H1 (cell line): ENCODE measurements around the gene PEX14. TPM values are rescaled to one million over a fixed set of nuclear protein-coding genes. Genes with fewer than 3 reads are reported as not detected.

ENCODE experiments used
- CTCF ChIA-PET: fragments of 300-600 bp; sonication (Branson Sonifier 250); formaldehyde crosslinking; loops from one replicate; lab custom pipeline; 2021; ENCODE audit not compliant: partially characterized antibody; lab: Charles Lee
- POLR2A ChIA-PET: fragments of 300-600 bp; sonication (Branson Sonifier 250); formaldehyde crosslinking; loops from one replicate; lab custom pipeline; 2021; ENCODE audit warnings: inconsistent platforms; ENCODE audit not compliant: partially characterized antibody; lab: Charles Lee
- DNase-seq, 2 experiments: peaks; one replicate each; pipeline versions ENCODE4 v3.0.0 to v3.0.0-alpha.2; 2010 to 2022; ENCODE audit warnings: low spot score in 2 of 2, low read depth in 1 of 2, mixed read lengths in 1 of 2
- FAIRE-seq: peaks from 2 replicates; lab custom pipeline; 2011; peaks lifted over from hg19 to GRCh38; lab: Jason Lieb, UNC
- H2AFZ ChIP-seq: 2 replicates; pipeline ENCODE4 v1.8.1; 2012; ENCODE audit warnings: low read length, inconsistent platforms
- H2AK5ac ChIP-seq: 2 replicates; pipeline ENCODE4 v1.6.1; 2013; ENCODE audit warnings: low read depth, low read length
- H2BK120ac ChIP-seq: replicated peaks from 2 replicates; pipeline ENCODE3; 2013; ENCODE audit warnings: low read depth, low read length, inconsistent platforms
- H2BK12ac ChIP-seq: 2 replicates; pipeline ENCODE4 v1.6.1; 2013; ENCODE audit warnings: low read depth, low read length
- H2BK15ac ChIP-seq: 2 replicates; pipeline ENCODE4 v1.6.1; 2013; ENCODE audit warnings: low read length
- H2BK20ac ChIP-seq: 2 replicates; pipeline ENCODE4 v1.6.1; 2013; ENCODE audit warnings: low read length
- H2BK5ac ChIP-seq: 2 replicates; pipeline ENCODE4 v1.6.1; 2013; ENCODE audit warnings: low read depth, low read length
- H3K14ac ChIP-seq: 2 replicates; pipeline ENCODE4 v1.6.1; 2013; ENCODE audit warnings: inconsistent platforms; ENCODE audit not compliant: insufficient read length
- H3K18ac ChIP-seq: 2 replicates; pipeline ENCODE4 v1.6.1; 2013; ENCODE audit warnings: low read length; ENCODE audit errors: extremely low read depth
- H3K23ac ChIP-seq: 2 replicates; pipeline ENCODE4 v1.6.1; 2013; ENCODE audit warnings: inconsistent platforms; ENCODE audit not compliant: insufficient read length
- H3K23me2 ChIP-seq: 2 replicates; pipeline ENCODE4 v1.6.1; 2013; ENCODE audit warnings: low read depth, low read length
- H3K27ac ChIP-seq: 2 replicates; pipeline ENCODE4 v1.6.1; 2011; ENCODE audit warnings: low read depth, low read length, inconsistent platforms
- H3K27me3 ChIP-seq, 4 experiments: replicated peaks in 1 of 4; 1 replicate in 1 of 4; 2 replicates in 3 of 4; pipeline versions ENCODE4 v1.6.1 to v1.8.1; 2011 to 2013; ENCODE audit warnings: low read length in 3 of 4, mild to moderate bottlenecking in 3 of 4, inconsistent platforms in 2 of 4, mixed read lengths in 2 of 4, moderate library complexity in 1 of 4; ENCODE audit not compliant: control insufficient read depth in 3 of 4, insufficient read depth in 3 of 4; ENCODE audit errors: extremely low read depth in 1 of 4
- H3K36me3 ChIP-seq, 4 experiments: 2 replicates each; pipeline versions ENCODE4 v1.6.1 to v1.8.1; 2011 to 2013; ENCODE audit warnings: mild to moderate bottlenecking in 4 of 4, low read length in 3 of 4, moderate library complexity in 2 of 4, control low read depth in 1 of 4, inconsistent platforms in 1 of 4; ENCODE audit not compliant: insufficient read depth in 4 of 4, control insufficient read depth in 2 of 4
- H3K4ac ChIP-seq: replicated peaks from 2 replicates; pipeline ENCODE3; 2013; ENCODE audit warnings: low read length, low read depth, mixed read lengths, inconsistent platforms; ENCODE audit not compliant: insufficient read length
- H3K4me1 ChIP-seq, 4 experiments: replicated peaks in 1 of 4; 1 replicate in 1 of 4; 2 replicates in 3 of 4; pipeline versions ENCODE4 v1.6.1 to v1.8.1; 2011 to 2013; ENCODE audit warnings: low read length in 3 of 4, inconsistent platforms in 2 of 4, mixed read lengths in 1 of 4; ENCODE audit not compliant: insufficient read depth in 4 of 4, control insufficient read depth in 3 of 4
- H3K4me2 ChIP-seq, 2 experiments: 2 replicates each; pipeline versions ENCODE4 v1.6.1 to v1.8.1; 2011 to 2013; ENCODE audit warnings: low read depth in 2 of 2, low read length in 2 of 2, control low read depth in 1 of 2, inconsistent platforms in 1 of 2, mild to moderate bottlenecking in 1 of 2; ENCODE audit not compliant: insufficient read depth in 1 of 2
- H3K4me3 ChIP-seq, 4 experiments: fragments of 200-600, 300-600 bp in 1 of 4; sonication (generic), shearing (Covaris generic), sonication (Bioruptor Twin) in 1 of 4; 2 replicates each; pipeline versions ENCODE4 v1.5.1 to v1.8.1; 2011 to 2016; ENCODE audit warnings: low read length in 4 of 4, low read depth in 3 of 4, control low read depth in 2 of 4, inconsistent platforms in 2 of 4, mild to moderate bottlenecking in 2 of 4, mixed read lengths in 1 of 4, moderate library complexity in 1 of 4; ENCODE audit not compliant: insufficient read depth in 2 of 4; ENCODE audit errors: extremely low read depth in 1 of 4
- H3K56ac ChIP-seq: replicated peaks from 2 replicates; pipeline ENCODE3; 2013; ENCODE audit warnings: low read depth, mild to moderate bottlenecking, mixed read lengths, low read length, inconsistent platforms; ENCODE audit not compliant: insufficient read length
- H3K79me1 ChIP-seq: 2 replicates; pipeline ENCODE4 v1.6.1; 2013; ENCODE audit warnings: low read depth, low read length, control low read depth
- H3K79me2 ChIP-seq, 2 experiments: 2 replicates each; pipeline versions ENCODE4 v1.6.1 to v1.8.1; 2012 to 2013; ENCODE audit warnings: low read length in 2 of 2, mild to moderate bottlenecking in 2 of 2, inconsistent platforms in 1 of 2; ENCODE audit not compliant: insufficient read depth in 2 of 2, control insufficient read depth in 1 of 2
- H3K9ac ChIP-seq, 4 experiments: replicated peaks in 1 of 4; 1 replicate in 1 of 4; 2 replicates in 3 of 4; pipeline versions ENCODE4 v1.6.1 to v1.8.1; 2011 to 2013; ENCODE audit warnings: low read depth in 3 of 4, low read length in 3 of 4, control low read depth in 2 of 4, mild to moderate bottlenecking in 2 of 4, moderate library complexity in 2 of 4, inconsistent platforms in 1 of 4; ENCODE audit errors: extremely low read depth in 1 of 4
- H3K9me3 ChIP-seq, 2 experiments: 2 replicates each; pipeline versions ENCODE4 v1.6.1 to v1.8.1; 2012 to 2013; ENCODE audit warnings: mild to moderate bottlenecking in 2 of 2, moderate library complexity in 2 of 2, control low read depth in 1 of 2, inconsistent platforms in 1 of 2, low read depth in 1 of 2, low read length in 1 of 2, mixed read lengths in 1 of 2; ENCODE audit not compliant: insufficient read depth in 2 of 2
- H4K20me1 ChIP-seq, 2 experiments: replicated peaks in 1 of 2; 2 replicates each; pipeline versions ENCODE3 to v1.8.1; 2011 to 2013; ENCODE audit warnings: inconsistent platforms in 2 of 2, low read length in 2 of 2, mild to moderate bottlenecking in 1 of 2; ENCODE audit not compliant: insufficient read depth in 2 of 2, control insufficient read depth in 1 of 2
- H4K5ac ChIP-seq: 2 replicates; pipeline ENCODE4 v1.6.1; 2013; ENCODE audit warnings: low read length, low read depth, mixed read lengths, inconsistent platforms; ENCODE audit not compliant: insufficient read length
- H4K8ac ChIP-seq: 2 replicates; pipeline ENCODE4 v1.8.0; 2013; ENCODE audit warnings: mild to moderate bottlenecking, moderate library complexity, low read length, inconsistent platforms; ENCODE audit not compliant: insufficient read depth; ENCODE audit errors: extremely low read depth
- H4K91ac ChIP-seq: replicated peaks from 2 replicates; pipeline ENCODE3; 2013; ENCODE audit warnings: low read length, mixed read lengths, inconsistent platforms; ENCODE audit not compliant: insufficient read length
- CBX8 ChIP-seq: fragments of 300-800, 300-1000 bp; sonication (generic); IDR thresholded peaks from 2 replicates; pipeline ENCODE4 v1.7.1; 2016; ENCODE audit warnings: low read depth, low read length, borderline replicate concordance
- CEBPB ChIP-seq: IDR thresholded peaks from 2 replicates; pipeline ENCODE4 v1.6.1; 2012; ENCODE audit warnings: low read depth, low read length
- CTBP2 ChIP-seq: IDR thresholded peaks from 2 replicates; pipeline ENCODE4 v1.7.0; 2011; ENCODE audit warnings: borderline replicate concordance, mild to moderate bottlenecking, moderate library complexity, mixed read lengths, low read length; ENCODE audit not compliant: insufficient read depth, insufficient read length
- HDAC6 ChIP-seq: IDR thresholded peaks from one replicate; pipeline ENCODE4 v1.7.1; 2012; ENCODE audit warnings: low read depth, mild to moderate bottlenecking, inconsistent platforms, low read length, moderate library complexity
- KDM1A ChIP-seq: fragments of 200-600, 300-600 bp; sonication (generic); IDR thresholded peaks from 2 replicates; pipeline ENCODE4 v1.7.1; 2016; ENCODE audit warnings: mild to moderate bottlenecking, low read length, borderline replicate concordance
- KDM4A ChIP-seq: IDR thresholded peaks from one replicate; pipeline ENCODE4 v1.7.1; 2012; ENCODE audit warnings: low read depth, mild to moderate bottlenecking, moderate library complexity, low read length, inconsistent platforms; ENCODE audit not compliant: severe bottlenecking
- RXRA ChIP-seq: IDR thresholded peaks from 2 replicates; pipeline ENCODE4 v1.6.1; 2011; ENCODE audit warnings: low read depth, mild to moderate bottlenecking, low read length, moderate library complexity; ENCODE audit not compliant: insufficient read depth
- SIX5 ChIP-seq: IDR thresholded peaks from 2 replicates; pipeline ENCODE4 v1.6.1; 2011; ENCODE audit warnings: mild to moderate bottlenecking, low read depth, low read length
- SP1 ChIP-seq: IDR thresholded peaks from 2 replicates; pipeline ENCODE4 v1.6.1; 2011; ENCODE audit warnings: low read depth, low read length
- SUZ12 ChIP-seq: fragments of 200-600 bp; sonication (generic); IDR thresholded peaks from 2 replicates; pipeline ENCODE4 v1.6.1; 2012; ENCODE audit warnings: mild to moderate bottlenecking, inconsistent platforms, low read length, moderate library complexity, mixed read lengths
- TAF7 ChIP-seq: optimal IDR thresholded peaks from 2 replicates; pipeline ENCODE3; 2011; ENCODE audit warnings: low read depth, mild to moderate bottlenecking, inconsistent platforms, low read length, moderate library complexity, borderline replicate concordance
- WGBS, 2 experiments: shearing (Covaris generic) in 1 of 2; methylation state at CpG; one replicate each; pipeline versions ENCODE4 v1.1.6 to v1.1.7; 2013 to 2015; ENCODE audit warnings: low lambda C conversion rate in 2 of 2, mixed read lengths in 2 of 2, inconsistent platforms in 1 of 2, low coverage in 1 of 2, missing lambda C conversion rate in 1 of 2; ENCODE audit not compliant: insufficient replicate concordance in 2 of 2, insufficient coverage in 1 of 2, insufficient read length in 1 of 2; ENCODE audit errors: extremely low coverage in 1 of 2, missing lambda C conversion rate in 1 of 2; 5-methylcytosine and 5-hydroxymethylcytosine counted together
- polyA plus RNA-seq, 7 experiments: library from polyadenylated mRNA; depleted of rRNA in 3 of 7; stranded (reverse) in 5 of 7; unstranded in 2 of 7; fragments of >200 nt in 5 of 7; fragments of 200-250 nt in 2 of 7; gene quantifications; 1 replicate in 5 of 7; 2 replicates in 1 of 7; 4 replicates in 1 of 7; pipeline versions ENCODE4 v1.2.1 to v1.2.3, GENCODE V29; 2011 to 2013; ENCODE audit warnings: missing spikeins in 2 of 7, mixed read lengths in 2 of 7
- total RNA-seq: library from RNA; stranded (reverse); fragmentation: NEBNext Ultra II Directional; extraction: Animal tissue kit (Norgen Biotek cat#: 25700); gene quantifications from 2 replicates; pipeline ENCODE4 v1.2.1, GENCODE V29; 2021
- TF ChIP-seq, protein P1 (sequence below): IDR thresholded peaks from 2 replicates; pipeline ENCODE4 v1.6.1; 2012; ENCODE audit warnings: inconsistent platforms

Gene PEX14
- total and polyA plus RNA-seq, 2 of the 8 experiments (the other 6 are each of a cell fraction or from before 2014, with no cell fraction given), result 13.0 to 19.8 TPM

DNA sequence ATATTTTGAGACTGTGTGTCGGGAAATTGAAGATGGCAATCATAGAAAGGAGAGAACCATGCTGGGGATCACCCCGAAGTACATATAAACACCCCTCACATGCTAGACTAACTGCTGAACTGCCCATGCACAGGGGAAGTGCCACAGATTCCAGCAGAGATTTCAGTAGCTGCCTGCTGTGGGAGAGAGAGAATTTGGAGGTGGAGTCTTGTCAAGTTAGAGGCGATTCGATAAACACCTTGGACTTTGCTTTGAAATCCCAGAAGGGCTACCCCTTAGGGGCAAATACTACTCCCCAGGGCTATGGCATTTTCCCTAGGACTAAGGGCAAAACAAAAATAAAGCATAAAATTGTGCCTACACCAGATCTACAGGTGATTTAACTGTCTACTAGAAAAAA is 103.3 kb downstream of the PEX14 start:
- DNase-seq (no peak), FAIRE-seq (no peak)
- Histone ChIP-seq H3K79me2 (no peaks in the 10 kb centered on the region), H2AFZ (no peak overlapping the region), H4K5ac (no peak overlapping the region), H2BK15ac (no peak overlapping the region), H3K18ac (no peak overlapping the region), H2AK5ac (no peak overlapping the region), H3K9ac (no peak overlapping the region), H4K20me1 (no peaks in the 10 kb centered on the region), H2BK5ac (no peak overlapping the region), H2BK20ac (no peak overlapping the region), H3K4me1 (peaks cover 2 to 9% (median 5%) of the 10 kb centered on the region in 4 experiments; a peak in 6 of 7 replicates), H4K8ac (no peak overlapping the region), H3K56ac (no peak overlapping the region), H3K14ac (no peak overlapping the region), H2BK120ac (no peak overlapping the region), H3K4ac (no peak overlapping the region), H3K23me2 (no peaks in the 10 kb centered on the region), H3K4me3 (no peak overlapping the region), H3K36me3 (no peaks in the 10 kb centered on the region), H3K79me1 (no peaks in the 10 kb centered on the region), H2BK12ac (no peak overlapping the region), H4K91ac (no peak overlapping the region), H3K9me3 (no peaks in the 10 kb centered on the region), H3K27ac (no peak overlapping the region), H3K27me3 (no peaks in the 10 kb centered on the region), H3K23ac (no peak overlapping the region), H3K4me2 (no peak overlapping the region; a peak in 1 of 4 replicates)
- CTCF ChIA-PET, result interaction anchor here (0.9 to 1.4 kb wide), 3 partner anchors 64 to 195 kb away, joined by 3 to 6 read pairs (median 4); no protein-coding TSS in a partner anchor
- POLR2A ChIA-PET, result interaction anchor here (0.6 to 0.9 kb wide), 2 partner anchors 40 to 205 kb away, joined by 3 read pairs; no protein-coding TSS in a partner anchor
- 81% methylated on average over 4 of the region's 4 CpGs; no CpG with 5 or more reads in 1 of the 2 experiments for WGBS, 2 experiments
- TF ChIP-seq KDM4A (no peak), CBX8 (no peak), TAF7 (no peak), CEBPB (no peak), KDM1A (no peak), SIX5 (no peak), CTBP2 (no peak), RXRA (no peak), HDAC6 (no peak), SP1 (no peak), SUZ12 (no peak)
- TF ChIP-seq, protein P1, sequence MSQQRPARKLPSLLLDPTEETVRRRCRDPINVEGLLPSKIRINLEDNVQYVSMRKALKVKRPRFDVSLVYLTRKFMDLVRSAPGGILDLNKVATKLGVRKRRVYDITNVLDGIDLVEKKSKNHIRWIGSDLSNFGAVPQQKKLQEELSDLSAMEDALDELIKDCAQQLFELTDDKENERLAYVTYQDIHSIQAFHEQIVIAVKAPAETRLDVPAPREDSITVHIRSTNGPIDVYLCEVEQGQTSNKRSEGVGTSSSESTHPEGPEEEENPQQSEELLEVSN, result no peak
